Gastrocnemius medialis (tissue), 4 donors: ENCODE data around the gene IL17RE. TPM values are rescaled to one million over a fixed set of nuclear protein-coding genes. Genes with fewer than 3 reads are reported as not detected.
"Not testable (repeated sequence)": the region's sequence is repeated elsewhere in the genome, so short reads cannot be mapped to it uniquely, and the experiment has no call there.

Experiments used
- ATAC-seq, 2 donors: fragments of 150-250 bp; one replicate each; pipeline ENCODE4 v1.9.1; 2016
- DNase-seq, 2 donors: peaks; one replicate each; pipeline ENCODE4 v3.0.0-alpha.2; 2019
- H3K27ac ChIP-seq, 4 donors: fragments of 200-600 bp; sonication (generic); 1 replicate in 1 of 4; 2 replicates in 3 of 4; pipeline ENCODE4 v1.5.1; 2016 to 2018; ENCODE audit warnings: mild to moderate bottlenecking in 2 of 4, moderate library complexity in 1 of 4
- H3K27me3 ChIP-seq, 3 donors: fragments of 200-600 bp; sonication (generic) in 2 of 3; 1 replicate in 1 of 3; 2 replicates in 2 of 3; pipeline versions ENCODE4 v1.5.1 to v1.6.0; 2016 to 2019; ENCODE audit warnings: mild to moderate bottlenecking in 1 of 3, moderate library complexity in 1 of 3
- H3K36me3 ChIP-seq, 2 donors: fragments of 200-600 bp; sonication (generic) in 1 of 2; one replicate each; pipeline ENCODE4 v1.5.1; 2017 to 2018
- H3K4me1 ChIP-seq, 2 donors: fragments of 200-600 bp; sonication (generic) in 1 of 2; one replicate each; pipeline ENCODE4 v1.5.1; 2016 to 2017; ENCODE audit warnings: mild to moderate bottlenecking in 2 of 2
- H3K4me3 ChIP-seq, 4 donors: fragments of 200-600 bp; sonication (generic) in 3 of 4; 1 replicate in 1 of 4; 2 replicates in 3 of 4; pipeline ENCODE4 v1.5.1; 2016 to 2019; ENCODE audit warnings: mild to moderate bottlenecking in 2 of 4
- H3K9me3 ChIP-seq, 3 donors: fragments of 200-600 bp; sonication (generic) in 2 of 3; 1 replicate in 1 of 3; 2 replicates in 2 of 3; pipeline ENCODE4 v1.5.1; 2016 to 2019
- POLR2A ChIP-seq, 2 donors: fragments of 450-650 bp; IDR thresholded peaks; one replicate each; pipeline ENCODE4 v1.6.1; 2017; ENCODE audit warnings: antibody characterized with exemption in 2 of 2, mild to moderate bottlenecking in 2 of 2, moderate library complexity in 2 of 2
- in situ Hi-C, 4 donors: fragments of 200-750 bp; cut with MboI; loops; one replicate each; pipeline versions ENCODE4 v1.15.0 to v1.8.0; 2017; ENCODE audit warnings: low sequenced_read_pairs in 4 of 4
- intact Hi-C: fragments of 100-400 bp; cut with DNase I; formaldehyde crosslinking; loops from one replicate; pipeline ENCODE4 v1.15.1; 2023; ENCODE audit warnings: low total_unique reads
- total RNA-seq, 4 donors: library from RNA; depleted of rRNA; stranded (reverse); fragments of >200 nt; gene quantifications; one replicate each; pipeline versions ENCODE4 v1.1.0 to v1.2.3, GENCODE V29; 2016
- TF ChIP-seq, protein P1 (sequence below), 5 experiments: fragments of 450-650 bp in 3 of 5; fragments of 200-600 bp in 2 of 5; sonication (generic) in 2 of 5; IDR thresholded peaks in 4 of 5; conservative IDR thresholded peaks in 1 of 5; 1 replicate in 4 of 5; 2 replicates in 1 of 5; pipeline ENCODE4 v1.5.1; 2016 to 2019; ENCODE audit warnings: antibody characterized with exemption in 5 of 5, mild to moderate bottlenecking in 3 of 5, moderate library complexity in 3 of 5

IL17RE gene, protein sequence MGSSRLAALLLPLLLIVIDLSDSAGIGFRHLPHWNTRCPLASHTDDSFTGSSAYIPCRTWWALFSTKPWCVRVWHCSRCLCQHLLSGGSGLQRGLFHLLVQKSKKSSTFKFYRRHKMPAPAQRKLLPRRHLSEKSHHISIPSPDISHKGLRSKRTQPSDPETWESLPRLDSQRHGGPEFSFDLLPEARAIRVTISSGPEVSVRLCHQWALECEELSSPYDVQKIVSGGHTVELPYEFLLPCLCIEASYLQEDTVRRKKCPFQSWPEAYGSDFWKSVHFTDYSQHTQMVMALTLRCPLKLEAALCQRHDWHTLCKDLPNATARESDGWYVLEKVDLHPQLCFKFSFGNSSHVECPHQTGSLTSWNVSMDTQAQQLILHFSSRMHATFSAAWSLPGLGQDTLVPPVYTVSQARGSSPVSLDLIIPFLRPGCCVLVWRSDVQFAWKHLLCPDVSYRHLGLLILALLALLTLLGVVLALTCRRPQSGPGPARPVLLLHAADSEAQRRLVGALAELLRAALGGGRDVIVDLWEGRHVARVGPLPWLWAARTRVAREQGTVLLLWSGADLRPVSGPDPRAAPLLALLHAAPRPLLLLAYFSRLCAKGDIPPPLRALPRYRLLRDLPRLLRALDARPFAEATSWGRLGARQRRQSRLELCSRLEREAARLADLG
- 1 to 10 TPM in 1 of 4 donors, under 1 TPM in 2, not detected in 1; 0.20 to 1.5 (median 0.64) TPM for total RNA-seq

DNA sequence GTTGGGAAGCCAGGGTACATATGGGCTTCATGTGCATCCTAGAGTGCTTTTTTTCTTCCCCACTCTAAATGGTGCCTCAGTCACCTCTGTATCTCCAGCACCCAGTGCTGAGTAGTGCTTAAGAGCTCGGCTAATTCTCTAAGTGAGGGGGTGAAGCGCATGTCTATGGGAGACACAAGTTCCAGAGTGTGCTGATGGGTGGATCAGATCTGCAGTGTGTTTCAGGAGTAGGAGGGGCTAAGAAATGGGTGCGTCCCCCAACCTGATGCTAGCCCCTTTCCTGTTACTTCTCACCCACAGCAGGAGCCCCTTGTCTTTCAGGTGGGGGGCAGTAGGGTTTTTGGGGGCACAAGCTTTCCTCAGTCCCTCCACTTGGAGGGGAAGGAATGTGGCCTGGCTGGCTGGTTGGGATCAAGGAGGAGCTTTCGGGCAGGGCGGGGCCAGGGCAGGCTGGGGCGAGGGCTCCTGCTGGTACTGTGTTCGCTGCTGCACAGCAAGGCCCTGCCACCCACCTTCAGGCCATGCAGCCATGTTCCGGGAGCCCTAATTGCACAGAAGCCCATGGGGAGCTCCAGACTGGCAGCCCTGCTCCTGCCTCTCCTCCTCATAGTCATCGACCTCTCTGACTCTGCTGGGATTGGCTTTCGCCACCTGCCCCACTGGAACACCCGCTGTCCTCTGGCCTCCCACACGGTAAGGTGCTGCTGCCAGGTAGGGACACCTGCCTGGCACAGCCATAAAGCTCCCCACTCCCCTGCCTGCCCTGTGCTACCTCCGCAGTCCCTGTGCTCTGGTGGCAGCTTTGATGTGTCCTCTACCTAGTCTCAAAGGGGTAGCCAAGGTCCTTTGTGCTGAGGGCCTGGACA is at the start of gene IL17RE:
Gene IL17RE (plus strand): TSS at position 477 of the 866 bp plus-strand sequence. CDS start 85 bp downstream, at position 562.
- DNase-seq, result no peak
- peak within 1 kb of the TSS in 1 of 4 donors; percentile 25 for H3K4me3 ChIP-seq
- TF ChIP-seq, protein P1, sequence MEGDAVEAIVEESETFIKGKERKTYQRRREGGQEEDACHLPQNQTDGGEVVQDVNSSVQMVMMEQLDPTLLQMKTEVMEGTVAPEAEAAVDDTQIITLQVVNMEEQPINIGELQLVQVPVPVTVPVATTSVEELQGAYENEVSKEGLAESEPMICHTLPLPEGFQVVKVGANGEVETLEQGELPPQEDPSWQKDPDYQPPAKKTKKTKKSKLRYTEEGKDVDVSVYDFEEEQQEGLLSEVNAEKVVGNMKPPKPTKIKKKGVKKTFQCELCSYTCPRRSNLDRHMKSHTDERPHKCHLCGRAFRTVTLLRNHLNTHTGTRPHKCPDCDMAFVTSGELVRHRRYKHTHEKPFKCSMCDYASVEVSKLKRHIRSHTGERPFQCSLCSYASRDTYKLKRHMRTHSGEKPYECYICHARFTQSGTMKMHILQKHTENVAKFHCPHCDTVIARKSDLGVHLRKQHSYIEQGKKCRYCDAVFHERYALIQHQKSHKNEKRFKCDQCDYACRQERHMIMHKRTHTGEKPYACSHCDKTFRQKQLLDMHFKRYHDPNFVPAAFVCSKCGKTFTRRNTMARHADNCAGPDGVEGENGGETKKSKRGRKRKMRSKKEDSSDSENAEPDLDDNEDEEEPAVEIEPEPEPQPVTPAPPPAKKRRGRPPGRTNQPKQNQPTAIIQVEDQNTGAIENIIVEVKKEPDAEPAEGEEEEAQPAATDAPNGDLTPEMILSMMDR (IDR thresholded peaks at IDR 0.05 in 4 of 5, conservative IDR thresholded peaks at IDR 0.05 in 1 of 5), result no peak
- TF ChIP-seq POLR2A (IDR thresholded peaks at IDR 0.05), result no peak
- H3K27ac ChIP-seq, result peak within 1 kb of the TSS in 2 of 4 donors; percentile 12 to 43
- in situ Hi-C loops, result no loop called here
- no peaks in the 10 kb centered on the region for H3K27me3 ChIP-seq
- peaks cover 0 to 4% of the 10 kb centered on the region in 2 donors for H3K4me1 ChIP-seq
- H3K36me3 ChIP-seq, result no peaks in the 10 kb centered on the region
- no peak for ATAC-seq
- intact Hi-C loops, result no loop called here
- no peaks in the 10 kb centered on the region for H3K9me3 ChIP-seq

DNA sequence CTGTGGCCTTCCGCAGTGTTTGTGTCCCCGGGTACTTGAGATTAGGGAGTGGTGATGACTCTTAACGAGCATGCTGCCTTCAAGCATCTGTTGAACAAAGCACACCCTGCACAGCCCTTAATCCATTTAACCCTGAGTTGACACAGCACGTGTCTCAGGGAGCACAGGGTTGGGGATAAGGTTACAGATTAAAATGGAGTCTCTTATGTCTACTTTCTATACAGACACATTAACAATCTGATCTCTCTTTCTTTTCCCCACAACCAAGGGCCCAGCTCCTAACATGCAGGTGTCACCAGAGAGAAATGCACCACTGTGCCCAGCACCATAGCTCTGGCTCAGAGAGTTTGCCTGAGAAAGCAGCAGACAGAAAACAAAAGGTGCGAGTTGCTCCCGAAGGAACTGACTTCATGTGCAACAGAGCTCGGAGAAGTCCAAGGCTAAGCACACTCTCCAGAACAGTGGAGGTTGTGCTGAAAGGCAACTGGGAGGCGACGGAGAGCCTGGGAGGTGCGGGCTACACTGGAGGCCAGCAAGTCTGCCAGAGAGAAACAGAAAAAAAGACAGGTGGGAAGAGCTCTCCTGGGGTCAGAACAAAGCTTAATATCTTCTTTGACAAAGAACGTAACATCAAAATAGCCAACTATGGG is 48.2 kb upstream of the IL17RE start:
- H3K27me3 ChIP-seq, ATAC-seq, H3K9me3 ChIP-seq, in situ Hi-C loops, H3K4me3 ChIP-seq, H3K4me1 ChIP-seq, H3K36me3 ChIP-seq, DNase-seq, intact Hi-C loops, H3K27ac ChIP-seq: not testable (repeated sequence)

DNA sequence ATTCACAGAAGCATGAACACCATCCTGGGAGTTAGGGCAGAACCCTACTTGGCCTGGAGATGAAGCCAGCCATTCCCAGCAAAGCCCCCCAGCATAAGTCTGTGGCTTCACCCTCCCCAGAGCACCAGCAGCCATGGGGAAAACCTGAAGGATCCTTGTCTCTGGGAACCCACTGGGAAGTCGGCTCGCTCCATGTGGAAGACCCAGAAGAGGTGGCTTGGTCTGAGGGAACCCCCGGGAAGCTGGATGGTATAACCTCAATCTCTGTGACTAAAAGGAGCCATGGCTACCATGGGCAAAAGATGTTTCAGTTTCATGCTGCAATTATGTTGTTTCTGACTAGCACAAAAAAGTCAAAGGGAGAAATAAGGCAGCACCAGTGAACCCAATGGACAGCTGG is 47.1 kb upstream of the IL17RE start:
- no peak for DNase-seq
- ATAC-seq, result no peak
- in situ Hi-C loops, result no loop called here
- Histone ChIP-seq H3K36me3 (no peaks in the 10 kb centered on the region), H3K4me3 (no peak overlapping the region), H3K4me1 (no peaks in the 10 kb centered on the region), H3K27ac (no peak overlapping the region), H3K9me3 (no peaks in the 10 kb centered on the region), H3K27me3 (no peaks in the 10 kb centered on the region)
- intact Hi-C loops, result no loop called here
- TF ChIP-seq, protein P1 (IDR thresholded peaks at IDR 0.05 in 4 of 5, conservative IDR thresholded peaks at IDR 0.05 in 1 of 5), result no peak
- no peak for TF ChIP-seq POLR2A (IDR thresholded peaks at IDR 0.05)

DNA sequence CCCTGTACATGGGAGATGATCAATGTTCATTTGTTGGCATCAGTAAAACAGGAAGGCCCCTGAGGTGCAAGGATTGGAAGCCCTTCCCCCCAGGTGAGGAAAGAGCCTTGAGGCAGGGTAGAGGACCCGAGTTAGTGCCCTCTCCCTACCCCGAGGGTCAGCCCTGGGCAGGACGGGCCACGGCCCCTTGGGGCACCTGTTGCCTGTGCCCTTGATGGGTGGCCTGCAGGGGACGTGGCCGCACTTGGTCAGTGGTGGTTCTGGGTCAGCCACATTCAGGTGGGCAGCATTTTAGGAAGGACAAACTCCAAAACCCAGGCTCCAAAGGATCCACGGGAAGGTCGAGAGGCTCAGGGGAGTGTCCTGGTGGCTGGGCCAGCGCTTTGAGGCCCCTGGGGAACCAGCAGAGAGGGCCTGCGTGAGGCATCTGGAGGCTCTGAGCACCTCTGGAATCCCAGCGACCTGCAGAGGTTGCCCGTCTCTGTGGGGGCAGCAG is 43.1 kb upstream of the IL17RE start:
- ATAC-seq (no peak), DNase-seq (no peak)
- intact Hi-C loops, result no loop called here
- H3K9me3 ChIP-seq, result no peaks in the 10 kb centered on the region
- TF ChIP-seq, protein P1 (IDR thresholded peaks at IDR 0.05 in 4 of 5, conservative IDR thresholded peaks at IDR 0.05 in 1 of 5), result no peak
- TF ChIP-seq POLR2A (IDR thresholded peaks at IDR 0.05), result no peak
- in situ Hi-C loops, result no loop called here
- no peak overlapping the region for H3K27ac ChIP-seq
- no peaks in the 10 kb centered on the region for H3K27me3 ChIP-seq
- no peaks in the 10 kb centered on the region for H3K36me3 ChIP-seq
- no peak overlapping the region for H3K4me3 ChIP-seq
- peaks cover 0 to 5% of the 10 kb centered on the region in 2 donors for H3K4me1 ChIP-seq
